D341Med (cell line): Measurements from ENCODE around the gene TEAD3.

ENCODE experiments used
- DNase-seq: peaks from one replicate; pipeline ENCODE4 v3.0.0; 2012; ENCODE audit warnings: low spot score

The TEAD3 gene

GRCh38 chr6:35492258-35492973 lies 4.5 kb downstream of the TEAD3 start:
- DNase-seq, result no peak

DNA sequence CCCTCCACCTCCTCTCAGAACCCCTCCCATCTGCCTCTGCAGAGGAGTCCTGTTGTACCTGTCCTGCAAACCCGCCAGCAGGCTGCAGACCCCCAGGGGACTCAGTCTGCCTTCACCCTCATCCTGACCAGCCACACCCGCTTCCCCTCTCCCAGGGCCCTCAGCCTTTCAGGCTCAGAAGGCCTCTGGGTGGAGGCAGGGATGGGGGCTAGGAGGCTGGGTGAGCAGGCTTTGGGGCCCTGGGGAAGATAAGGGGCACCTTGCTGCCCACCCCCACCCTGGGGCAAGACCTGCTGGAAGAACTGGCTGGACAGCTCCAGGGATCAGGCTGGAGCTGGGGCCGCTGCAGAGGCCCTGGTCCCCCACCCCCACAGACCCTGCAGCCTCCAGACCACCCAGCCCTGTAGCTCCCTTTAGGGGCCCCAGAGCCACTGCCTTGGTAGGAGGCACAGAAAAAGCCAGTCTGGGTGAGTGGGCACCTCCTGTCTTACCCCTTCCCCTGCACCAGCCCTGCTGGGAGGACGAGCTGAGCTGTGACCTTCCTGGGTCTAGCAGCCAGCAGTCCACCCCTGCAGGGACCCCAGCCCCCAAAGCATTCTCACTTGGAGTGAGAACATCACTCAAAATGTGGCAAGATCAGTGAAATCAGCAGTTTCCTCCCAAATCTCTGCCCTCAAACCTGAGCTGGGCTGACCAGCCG lies 5.2 kb downstream of the TEAD3 start:
- no peak for DNase-seq

DNA sequence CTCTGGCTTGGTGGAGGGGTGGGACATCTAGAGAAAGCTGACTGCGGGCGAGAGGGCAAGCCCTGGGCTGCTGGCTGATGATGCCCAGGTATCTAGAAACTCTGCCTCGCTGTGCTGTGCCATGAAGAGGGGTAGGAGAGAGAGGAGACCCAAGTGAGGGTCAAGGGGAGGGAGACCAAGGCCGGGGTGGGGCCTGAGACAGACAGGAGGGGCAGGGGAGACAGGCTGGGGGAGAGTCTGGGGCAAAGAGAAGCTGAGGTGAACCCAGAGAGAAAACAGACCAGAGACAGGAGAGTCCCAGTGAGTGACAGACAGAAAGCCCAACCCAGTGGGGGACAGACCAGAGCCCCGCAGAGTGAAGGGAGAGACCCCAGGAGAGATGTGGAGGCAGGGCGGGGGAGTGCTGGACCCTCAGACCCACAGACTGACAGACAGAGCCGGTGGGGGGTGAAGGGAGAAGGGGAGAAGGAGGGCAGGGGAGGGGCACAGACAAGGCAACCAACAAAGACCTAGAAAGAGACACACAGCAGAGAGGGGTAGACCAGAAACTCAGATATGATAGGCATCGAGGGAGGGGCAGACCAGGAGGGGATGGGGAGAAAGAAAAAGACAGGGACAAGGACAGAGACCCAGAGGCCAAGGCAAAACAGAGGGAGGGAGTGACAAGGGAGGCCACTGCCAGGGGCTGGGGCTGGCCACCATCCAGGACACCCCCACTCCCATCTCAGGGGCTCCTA lies 5.9 kb downstream of the TEAD3 start:
- DNase-seq, result no peak

DNA sequence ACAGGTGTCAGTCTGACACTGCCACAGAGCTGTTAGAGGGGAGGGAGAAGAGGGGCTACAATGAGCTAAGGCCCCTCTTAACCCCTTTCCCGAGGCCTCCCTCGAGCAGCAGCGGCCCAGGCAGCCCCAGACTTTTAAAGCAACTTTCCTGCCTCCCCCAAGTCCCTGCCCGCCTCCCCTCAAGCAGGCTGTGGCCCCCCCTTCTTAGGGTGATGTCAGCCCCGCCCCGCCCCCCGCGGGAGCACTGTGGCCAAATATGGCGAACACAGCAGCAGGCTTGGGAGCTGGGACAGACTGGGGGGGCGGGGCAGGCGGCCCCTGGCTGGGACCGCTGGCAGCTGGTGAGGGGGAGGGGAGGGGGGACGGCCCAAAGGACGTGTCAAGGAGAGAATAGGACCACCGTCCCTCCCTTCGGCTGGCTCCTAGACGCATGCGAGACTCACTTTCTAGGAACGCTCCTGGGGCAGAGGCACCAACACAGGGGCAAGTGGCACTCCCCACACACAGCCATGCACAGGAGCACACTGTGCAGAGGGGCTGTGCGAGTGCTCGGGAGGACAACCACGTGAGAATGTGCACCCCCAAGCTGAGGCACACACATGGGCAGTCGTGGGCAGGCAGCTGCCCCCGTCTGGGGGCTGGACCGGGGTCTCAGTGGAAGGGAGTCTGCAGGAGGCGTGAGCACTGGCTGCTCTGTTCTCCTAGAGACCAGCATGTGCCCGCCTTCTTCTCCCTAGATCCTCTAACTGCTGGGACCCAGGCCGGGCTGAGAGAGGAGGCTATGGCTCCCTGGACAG lies 6.7 kb downstream of the TEAD3 start:
- peak; percentile 91 for DNase-seq

- no peak for DNase-seq
Observed at GRCh38 chr6:35489066-35489465, 7.8 kb downstream of the TEAD3 start.

DNA sequence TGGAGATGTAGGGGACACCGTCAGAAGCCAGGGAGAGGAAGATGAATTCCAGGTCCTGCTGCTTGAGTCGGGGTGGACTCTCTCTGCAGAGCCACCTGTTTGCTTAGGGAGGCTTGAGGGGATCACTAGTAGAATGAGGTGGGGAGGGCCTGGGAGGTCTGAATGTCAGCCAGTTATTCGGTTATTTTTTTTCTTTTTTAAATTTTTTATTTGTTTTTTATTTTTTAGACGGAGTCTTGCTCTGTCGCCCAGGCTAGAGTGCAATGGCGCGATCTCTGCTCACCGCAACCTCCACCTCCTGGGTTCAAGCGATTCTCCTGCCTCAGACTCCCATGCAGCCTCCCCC lies 8.4 kb downstream of the TEAD3 start:
- DNase-seq, result no peak

GRCh38 chr6:35487658-35488516 lies 9.0 kb downstream of the TEAD3 start:
- DNase-seq, result no peak

- DNase-seq, result no peak
Observed at GRCh38 chr6:35486005-35486925, 10.6 kb downstream of the TEAD3 start.

DNA sequence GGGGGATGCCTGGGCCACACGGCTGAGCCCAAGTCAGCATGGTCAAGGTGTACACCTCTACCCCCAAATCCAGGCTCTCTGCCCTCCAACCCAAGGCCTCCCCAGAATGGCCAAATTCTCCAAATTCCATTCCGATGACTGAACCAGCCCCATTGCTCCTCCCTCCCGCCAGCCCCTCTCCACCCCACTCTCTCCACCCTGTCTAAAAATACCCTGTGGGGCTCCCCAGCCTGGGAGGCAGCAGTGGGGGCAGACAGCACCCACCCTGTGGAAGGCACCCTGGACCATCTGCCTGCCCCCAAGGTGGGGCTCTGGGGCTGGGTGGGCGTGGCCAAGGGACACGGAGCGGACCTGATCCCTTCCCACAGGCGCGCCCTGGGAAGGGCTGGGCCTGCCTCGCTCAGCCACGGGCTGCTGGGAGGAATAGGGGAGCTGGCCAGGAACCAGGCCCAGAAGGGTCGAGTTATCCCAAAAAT lies 11.4 kb downstream of the TEAD3 start:
- DNase-seq, result no peak

GRCh38 chr6:35484921-35485392 lies 11.9 kb downstream of the TEAD3 start:
- no peak for DNase-seq

- peak; percentile 48 for DNase-seq
Observed at GRCh38 chr6:35483893-35484645, 12.8 kb downstream of the TEAD3 start.

DNA sequence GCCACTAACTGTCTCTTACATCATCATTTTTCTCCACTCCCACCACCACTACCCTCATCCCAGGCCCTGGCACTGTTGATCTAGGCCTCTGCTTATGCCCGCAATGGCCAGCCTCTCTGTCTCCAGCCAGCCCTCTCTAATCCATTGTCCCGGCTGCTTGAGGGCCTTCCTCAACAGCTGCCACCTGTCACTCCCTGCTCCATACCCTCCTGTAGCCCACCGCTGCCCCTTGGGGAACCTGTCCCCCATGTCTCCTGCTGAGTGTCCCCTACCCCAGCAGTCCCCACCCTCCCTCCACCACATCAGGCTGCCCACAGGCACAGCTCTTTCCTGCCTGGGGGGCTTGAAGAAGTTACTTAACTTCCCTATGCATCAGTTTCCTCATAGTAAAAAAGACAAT lies 13.4 kb downstream of the TEAD3 start:
- no peak for DNase-seq

DNA sequence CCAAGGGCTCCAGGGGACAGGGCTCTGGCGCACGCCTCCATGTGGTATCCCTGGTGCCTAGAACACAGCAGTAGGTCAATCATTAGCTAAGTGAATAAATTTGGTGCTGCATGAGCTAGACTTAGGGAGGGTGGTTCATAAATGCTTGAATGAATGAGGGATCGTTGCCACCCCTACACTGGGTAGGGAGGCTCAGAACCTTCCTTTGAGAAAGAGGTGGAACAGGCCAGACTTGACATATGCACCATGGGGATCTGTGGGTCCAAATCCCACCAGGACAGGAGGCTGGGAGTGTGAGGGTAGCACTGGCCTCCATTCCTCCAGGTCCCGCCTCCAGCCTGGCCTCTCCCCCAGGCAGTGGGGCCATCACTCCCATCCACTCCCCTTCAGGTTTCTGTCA lies 13.8 kb downstream of the TEAD3 start:
- DNase-seq, result no peak

GRCh38 chr6:35481226-35481625 lies 15.7 kb downstream of the TEAD3 start:
- no peak for DNase-seq

DNA sequence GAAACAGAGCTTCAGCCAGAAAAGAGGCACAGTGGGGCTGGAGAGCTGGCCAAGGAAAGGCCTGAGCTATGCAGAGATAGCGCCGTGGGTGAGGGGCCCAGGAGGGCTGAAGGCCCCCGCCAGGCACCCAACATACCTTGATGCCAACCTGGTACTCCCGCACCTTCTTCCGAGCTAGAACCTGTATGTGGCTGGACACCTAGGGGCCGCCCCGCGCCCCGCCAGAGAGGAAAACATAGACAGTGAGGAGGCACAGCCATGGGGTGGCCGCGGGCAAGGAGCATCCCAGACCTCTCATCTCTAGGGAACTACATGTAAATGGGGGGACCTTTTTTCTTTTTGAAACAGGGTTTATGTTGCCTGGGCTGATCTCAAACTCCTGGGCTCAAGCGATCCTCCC lies 16.7 kb downstream of the TEAD3 start:
- DNase-seq, result no peak

- DNase-seq, result no peak
Observed at GRCh38 chr6:35478259-35478658, 18.6 kb downstream of the TEAD3 start.

DNA sequence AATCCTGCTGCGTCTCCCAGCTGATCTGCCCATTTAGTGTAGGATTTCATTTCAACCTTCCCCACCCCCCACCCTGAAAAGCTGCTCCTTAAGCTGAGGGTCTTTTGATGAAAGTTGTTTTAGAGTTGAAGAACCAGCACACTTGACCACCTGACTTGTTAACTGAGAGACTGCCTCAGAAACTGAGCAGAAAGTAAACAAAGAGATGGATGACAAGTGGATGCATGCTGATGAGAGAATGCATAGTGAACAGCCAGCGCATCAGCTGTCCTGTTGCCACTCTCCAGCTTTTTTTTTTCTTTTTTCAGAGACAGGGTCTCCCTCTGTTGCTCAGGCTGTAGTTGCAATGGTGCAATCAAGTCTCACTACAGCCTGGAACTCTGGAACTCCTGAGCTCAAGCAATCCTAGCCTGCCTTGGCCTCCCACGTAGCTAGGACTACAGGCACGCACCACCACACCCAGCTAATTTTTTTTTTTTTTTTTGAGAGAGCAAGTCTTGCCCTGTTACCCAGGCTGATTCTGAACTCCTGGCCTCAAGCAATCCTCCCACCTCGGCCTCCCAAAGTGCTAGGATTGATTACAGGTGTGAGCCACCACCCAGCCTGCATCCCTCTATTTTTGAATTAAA lies 19.2 kb downstream of the TEAD3 start:
- no peak for DNase-seq

DNA sequence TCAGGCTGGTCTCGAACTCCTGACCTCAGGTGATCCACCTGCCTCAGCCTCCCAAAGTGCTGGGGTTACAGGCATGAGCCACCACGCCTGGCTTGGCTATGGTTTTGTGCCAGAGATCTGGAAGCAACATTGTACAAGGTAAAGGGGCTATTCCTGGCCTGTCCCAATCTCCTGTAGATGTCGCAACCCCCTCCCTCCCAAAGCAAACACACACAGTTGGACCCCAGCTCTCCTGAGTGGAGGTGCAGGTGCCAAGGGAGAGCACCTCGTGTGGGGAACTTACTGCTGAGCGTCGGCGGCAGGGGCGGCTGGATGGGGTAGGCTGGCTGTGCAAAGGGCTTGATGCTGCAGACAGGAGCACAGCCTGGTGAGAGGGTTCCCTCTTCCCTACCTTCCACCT lies 19.9 kb downstream of the TEAD3 start:
- DNase-seq, result no peak

- DNase-seq, result peak; percentile 49
Observed at GRCh38 chr6:35476004-35476403, 20.9 kb downstream of the TEAD3 start.
